GM19438 (cell line): ENCODE data around the gene KCNMA1.
"Not testable (repeated sequence)": the region's sequence is repeated elsewhere in the genome, so short reads cannot be mapped to it uniquely, and the experiment has no call there.

ENCODE experiments used
- ATAC-seq: cut with Tn5 transposase; IDR thresholded peaks from one replicate; pipeline ENCODE4 v1.9.1; 2021; ENCODE audit warnings: low read depth; ENCODE audit not compliant: unreplicated experiment

KCNMA1 gene

DNA sequence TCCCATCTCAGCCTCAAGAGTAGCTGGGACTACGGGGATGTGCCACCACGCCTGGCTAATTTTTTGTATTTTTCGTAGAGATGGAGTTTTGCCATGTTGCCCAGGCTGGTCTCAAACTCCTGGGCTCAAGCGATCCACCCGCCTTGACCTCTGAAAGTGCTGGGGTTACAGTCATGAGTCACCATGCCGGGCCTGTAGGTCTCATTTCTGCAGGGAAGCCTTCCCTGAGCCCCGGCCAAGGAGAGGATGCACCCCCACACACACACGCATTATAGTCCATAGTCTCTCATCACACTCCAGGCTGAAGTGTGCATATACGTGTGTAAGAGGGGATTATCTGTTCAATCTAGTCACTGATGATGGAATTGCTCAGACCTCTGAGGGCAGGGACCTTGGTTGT lies 29.3 kb downstream of the KCNMA1 start:
- ATAC-seq = no peak

DNA sequence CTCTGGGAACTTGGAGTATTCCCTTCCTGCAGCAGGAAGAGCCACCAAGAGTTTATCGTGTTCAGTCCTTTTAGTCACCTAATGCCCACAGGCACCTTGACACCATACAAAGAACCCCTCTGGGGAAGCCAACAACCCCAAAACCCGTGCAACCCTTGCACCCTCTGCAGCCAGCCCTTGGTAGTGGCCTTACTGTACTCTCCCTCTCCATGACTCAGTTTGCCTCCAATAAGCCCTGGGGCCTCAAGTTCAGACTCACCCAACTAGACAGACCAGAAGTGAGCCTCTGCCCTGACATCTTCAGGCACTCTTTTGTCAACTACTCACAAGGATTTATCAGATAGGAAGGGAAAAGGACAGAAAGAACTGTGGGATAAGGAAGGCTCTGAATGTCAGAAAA lies 30.9 kb downstream of the KCNMA1 start:
- ATAC-seq = no peak

DNA sequence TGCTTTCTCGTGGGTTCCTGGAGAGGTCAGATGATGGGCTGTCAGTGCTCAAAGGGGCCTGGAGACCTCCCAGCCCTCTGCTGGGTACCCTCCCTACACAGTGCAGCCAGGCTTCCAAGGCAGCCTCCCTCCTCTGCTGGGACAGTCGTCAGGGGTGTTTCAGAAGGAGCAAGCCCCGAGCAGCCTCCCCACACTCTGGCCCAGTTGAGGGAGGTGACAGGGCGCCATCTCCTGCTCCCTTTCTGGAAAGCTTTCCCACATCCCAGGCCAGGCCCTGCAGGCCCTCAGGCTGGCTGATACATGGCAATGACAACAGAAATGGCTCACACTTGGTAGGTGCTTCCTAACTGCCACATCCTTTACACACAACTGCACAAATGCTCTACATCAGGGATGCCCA lies 32.1 kb downstream of the KCNMA1 start:
- no peak for ATAC-seq

DNA sequence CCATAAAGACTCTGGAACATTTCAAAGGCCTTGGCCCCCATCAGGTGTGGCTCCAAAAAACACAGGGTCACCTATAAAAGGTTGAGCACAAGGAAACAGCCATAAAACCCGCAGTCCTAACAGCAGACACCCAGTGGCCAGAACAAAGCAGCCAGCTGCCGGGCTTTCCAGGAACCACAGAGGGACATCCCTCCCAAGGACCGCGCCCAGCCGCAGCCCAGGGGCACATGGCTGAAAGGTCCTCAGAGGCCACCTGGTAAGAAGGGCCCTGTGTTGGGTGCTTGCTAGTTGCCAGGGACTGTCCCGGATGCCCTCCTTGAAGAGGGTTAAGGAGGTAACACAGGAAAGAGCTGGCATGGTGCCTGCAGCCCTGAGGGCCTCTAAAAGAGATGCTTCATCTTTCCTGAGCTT lies 32.7 kb downstream of the KCNMA1 start:
- no peak for ATAC-seq

DNA sequence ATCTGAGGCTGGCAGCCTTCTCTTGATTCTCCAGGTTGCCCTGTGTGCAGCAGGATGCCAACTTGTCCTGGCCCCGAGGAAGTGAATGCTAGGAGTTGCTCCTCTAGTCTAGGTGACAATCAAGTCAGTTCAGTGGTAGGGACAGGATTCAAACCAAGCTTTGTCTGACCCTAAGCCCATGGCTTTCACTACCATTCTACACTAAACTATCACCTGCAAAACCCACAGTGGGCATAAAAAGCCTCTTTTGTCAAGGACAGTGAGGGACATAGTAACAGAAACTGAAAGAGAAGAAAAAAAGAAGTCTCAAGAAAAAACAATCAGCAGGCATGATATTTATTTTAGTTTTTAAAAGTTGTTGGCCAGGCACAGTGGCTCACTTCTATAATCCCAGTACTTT lies 33.5 kb downstream of the KCNMA1 start:
- ATAC-seq = no peak

DNA sequence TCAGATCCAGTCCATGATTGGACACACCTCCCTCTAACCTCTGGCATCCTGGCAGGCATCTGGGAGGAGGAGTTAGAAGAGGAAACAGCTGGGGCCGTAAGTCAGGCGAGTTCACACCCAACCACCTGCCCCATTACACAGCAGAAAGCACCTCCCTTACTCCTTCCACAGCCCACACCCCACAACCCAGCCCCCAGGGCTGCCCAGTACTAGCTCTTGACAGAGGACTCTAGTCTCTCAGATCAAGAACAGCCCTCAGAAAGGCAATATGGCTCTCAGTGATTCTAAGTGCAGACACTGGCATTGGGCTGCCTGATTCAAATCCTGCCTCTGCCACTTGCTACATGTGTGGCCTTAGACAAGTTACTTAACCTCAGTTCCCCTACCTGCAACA lies 34.1 kb downstream of the KCNMA1 start:
- no peak for ATAC-seq

DNA sequence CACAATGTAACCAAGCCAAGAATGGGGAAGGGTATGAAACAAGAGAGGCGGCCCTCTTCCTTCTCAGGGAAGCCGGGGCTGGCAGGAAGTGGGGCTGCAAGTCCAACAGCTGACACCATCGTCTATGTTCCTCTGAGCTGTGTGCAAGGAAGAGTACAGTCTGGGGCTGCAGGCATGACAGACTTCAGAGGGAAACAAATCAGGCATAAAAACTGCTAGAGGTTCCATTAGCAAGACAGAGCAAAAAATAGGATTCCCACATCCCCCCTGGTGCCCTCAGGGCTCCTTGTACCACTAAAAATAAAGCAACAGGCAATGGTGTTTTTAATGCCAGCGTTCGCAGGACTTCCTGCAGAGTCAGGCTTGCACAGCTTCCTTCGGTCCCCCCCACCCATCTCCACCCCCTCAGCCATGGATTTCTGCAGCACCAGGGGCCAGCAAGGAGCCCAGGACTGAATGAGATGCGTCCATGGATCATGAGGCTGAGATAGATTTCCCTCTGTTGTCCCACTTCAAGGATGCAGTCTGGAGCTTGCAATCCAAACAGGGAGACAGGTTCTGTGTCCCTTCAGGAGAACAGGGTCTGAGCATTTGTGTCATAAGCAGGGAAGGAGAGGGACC lies 34.6 kb downstream of the KCNMA1 start:
- no peak for ATAC-seq

DNA sequence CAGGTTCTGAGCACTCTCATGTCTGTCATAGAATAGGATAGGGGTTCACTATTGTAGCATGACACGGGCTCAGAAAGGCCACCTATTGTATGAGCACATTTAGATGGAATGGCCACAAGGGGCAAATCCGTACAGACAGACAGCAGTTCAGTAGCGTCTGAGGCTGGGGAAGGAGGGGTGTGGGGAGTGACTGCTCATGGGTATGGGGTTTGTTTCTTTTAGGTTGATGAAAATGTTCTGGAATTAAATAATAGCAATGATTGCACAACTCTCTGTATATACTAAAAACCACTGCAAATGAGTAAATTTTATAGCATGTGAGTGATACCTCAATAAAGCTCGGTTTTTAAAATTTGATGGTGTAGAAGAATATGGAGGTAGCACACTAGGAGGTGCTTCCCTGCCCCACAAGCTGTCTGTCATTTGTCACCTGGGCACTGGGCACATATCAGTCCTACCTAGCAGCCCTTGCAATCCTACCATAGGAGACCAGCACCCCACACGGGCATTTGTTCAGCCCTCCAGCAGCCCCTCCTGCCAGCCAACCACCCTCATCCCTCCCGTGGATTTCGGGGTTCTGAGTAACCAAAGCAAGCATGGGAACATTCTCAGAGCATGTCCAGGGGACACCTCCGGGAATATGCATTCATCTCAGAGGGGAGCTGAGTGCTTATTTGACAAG lies 35.2 kb downstream of the KCNMA1 start:
- no peak for ATAC-seq

DNA sequence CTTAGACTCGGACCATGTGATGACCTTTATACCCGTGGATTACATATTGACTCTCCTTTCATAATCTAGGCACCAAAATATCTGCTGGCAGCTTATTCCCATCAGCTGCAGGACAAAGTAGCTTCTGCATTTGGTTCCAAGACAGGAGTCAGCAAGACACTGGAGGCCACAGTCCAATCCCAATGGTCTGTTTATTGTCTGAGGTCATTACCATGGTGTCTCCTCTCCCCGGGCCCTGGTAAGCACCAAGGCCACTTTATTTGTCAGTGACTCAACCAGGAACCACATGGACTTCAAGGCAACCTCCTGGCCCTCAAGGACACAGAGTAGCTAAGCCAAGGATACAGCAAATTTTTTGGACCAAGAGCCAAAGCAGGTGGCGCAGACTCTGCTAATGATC lies 36.1 kb downstream of the KCNMA1 start:
- ATAC-seq = no peak

DNA sequence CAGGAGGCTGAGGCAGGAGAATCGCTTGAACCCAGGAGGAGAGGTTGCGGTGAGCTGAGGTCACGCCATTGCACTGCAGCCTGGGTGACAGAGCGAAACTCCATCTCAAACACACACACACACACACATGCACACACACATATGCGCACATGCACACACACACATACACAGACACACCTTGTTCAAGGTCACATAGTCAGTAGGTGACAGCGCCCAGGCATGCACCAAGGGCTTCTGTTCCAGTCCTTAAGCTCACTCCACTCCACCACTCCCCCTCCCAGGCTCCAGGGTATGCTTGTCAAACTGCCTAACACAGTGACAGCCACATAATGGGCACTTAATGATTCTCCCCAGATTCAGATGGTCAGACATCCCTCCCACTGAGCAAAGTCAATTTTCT lies 37.0 kb downstream of the KCNMA1 start:
- ATAC-seq = no peak

DNA sequence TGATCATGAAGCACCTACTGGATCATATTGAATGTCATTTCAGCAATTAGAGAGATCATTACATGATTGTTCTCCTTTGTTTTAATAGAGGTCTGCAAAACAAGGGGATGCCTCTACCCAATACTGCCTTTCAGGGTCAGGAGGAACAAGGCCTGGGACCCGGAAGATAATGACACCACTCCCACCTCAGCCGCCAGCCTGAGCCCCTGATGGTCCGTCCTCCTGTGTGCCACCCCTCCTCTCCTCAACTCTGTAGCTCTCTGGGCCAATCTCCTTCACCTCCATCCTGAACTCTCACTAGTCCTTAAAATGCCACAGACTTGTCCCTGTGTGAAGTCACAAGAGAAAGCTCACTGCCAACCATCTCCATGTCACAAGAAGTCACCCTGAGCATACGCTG lies 38.0 kb downstream of the KCNMA1 start:
- no peak for ATAC-seq

DNA sequence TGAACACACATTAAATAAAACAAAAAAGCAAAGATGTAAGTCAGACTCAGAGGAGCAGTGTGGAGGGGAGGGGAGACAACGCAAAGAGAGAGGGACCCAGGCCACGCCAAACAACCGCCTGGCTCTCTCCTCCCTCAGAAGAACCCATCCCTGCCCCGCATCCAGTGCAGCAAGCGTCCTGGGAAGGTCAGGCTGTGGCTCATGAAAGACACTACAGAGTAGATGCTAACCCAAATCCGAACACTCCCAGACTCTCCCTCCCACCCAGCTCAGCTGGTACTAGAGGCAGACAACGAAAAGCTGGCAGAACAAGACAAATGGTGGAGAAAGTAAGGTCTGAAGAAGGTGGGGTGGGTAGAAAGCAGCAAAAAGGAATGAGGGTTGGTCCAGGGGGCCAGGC lies 39.0 kb downstream of the KCNMA1 start:
- ATAC-seq = no peak

DNA sequence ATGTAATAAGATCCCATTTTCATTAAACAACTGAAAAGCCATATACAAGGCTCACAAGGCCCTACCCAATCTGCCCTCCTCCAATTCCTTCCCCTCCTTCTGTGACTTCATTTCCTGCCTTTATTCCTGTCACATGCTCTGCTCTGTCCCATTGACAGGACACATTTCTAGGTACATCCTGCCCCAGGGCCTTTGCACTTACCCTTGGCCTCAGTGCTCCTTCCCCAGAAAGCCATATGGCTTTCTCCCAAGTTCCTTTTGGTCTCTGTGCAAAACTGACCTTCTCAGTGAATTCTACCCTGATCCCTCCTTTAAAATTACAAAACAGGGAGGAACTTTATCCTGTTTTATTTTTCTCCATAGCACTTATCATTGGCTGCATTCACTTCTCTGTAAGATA lies 40.0 kb downstream of the KCNMA1 start:
- no peak for ATAC-seq

DNA sequence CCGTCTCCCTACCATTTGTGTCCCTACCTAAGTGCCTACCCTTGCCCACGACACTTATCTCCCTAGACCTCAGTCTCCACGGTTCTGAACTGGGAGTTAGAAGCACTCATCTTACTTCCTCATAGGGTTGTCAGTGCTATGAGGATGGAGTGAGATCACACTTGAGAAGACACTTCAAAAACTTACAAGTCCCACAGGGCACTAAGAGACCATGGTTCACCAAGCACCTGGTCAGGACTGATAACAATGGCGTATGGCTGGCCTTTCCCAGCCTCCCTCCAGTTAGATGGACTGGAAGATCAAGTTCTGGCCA lies 43.2 kb downstream of the KCNMA1 start:
- no peak for ATAC-seq

DNA sequence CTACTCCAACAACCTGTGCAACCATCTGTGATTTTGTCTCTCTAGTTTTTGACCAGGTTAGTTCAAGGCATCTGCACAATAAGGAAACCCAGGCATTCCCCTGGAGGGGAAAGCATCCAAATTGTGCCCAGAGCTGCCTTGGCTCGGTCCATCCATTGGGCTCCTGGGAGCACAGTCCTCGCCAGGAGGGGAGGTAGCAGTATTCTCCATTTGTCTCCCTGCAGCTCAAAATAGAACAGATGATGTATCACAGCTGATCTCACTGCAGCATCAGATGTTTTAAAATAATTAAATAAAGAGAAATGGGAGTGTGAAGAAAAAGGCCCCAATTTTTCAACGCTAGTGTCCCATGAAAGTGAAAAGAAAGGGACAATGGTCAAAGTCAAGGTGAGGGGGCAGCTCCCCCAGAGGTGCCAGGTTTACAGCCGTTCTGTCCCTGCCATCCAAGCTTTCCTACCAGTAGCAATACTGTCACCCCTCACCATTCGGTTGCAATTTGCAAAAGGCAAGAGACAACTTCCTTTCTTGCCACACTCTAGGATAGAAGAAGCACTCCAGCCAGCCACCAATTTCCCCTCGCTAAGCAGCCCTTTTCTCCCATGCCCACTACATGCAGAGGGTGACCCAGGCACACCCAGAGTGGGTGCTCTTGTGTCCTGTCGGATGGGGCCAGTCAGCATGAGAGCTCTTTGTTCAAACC lies 43.7 kb downstream of the KCNMA1 start:
- no peak for ATAC-seq

DNA sequence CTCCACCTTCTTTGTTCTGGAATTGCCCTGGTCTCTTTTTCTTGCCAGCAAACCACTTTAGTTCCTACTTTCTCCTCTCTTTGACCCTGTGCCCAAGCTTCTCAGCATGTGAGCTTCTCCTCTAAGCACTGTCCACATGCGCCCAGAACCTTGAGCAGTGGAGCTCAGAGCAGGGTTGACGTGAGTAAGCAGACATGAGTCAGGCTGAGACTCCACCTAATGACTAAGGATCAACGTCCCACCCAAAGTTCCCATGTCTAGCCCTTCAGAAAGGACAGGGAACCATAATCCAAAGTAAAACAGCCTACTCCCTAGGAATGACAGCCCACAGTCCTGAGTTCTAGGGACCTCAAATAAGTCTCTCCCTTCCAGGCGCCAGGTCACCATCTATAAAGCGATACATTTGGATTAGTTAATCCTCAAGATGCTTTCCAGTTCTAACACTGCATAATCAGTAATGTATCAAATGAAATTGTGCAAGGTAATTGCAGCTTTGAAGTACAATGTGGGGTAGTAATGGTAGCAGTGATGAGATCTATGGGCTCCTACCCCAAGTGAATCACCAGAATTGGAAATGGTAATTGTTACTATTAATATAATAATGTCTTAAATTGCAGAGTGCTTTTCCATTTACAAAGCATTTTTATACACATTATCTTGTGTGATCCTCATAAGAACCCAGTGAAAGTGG lies 44.5 kb downstream of the KCNMA1 start:
- no peak for ATAC-seq

DNA sequence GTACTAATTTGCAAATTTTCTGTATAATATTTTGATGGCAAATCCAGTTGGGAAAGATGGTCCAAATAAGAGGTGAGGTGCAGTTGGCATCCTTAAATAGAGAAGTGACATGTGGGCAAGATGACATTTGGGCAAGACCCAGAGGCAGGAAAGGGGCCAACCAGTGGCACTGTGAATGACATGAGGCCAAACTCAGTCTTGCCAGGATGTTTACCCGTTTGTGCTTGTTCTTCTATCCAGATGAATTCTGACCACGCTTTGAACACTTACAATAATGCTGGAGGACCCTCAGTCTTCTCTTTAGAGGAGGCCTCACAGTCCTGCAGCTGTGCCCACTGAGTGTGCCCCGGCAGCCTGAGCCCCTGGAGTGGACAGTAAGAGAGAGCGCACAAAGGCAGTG lies 45.1 kb downstream of the KCNMA1 start:
- ATAC-seq = no peak

DNA sequence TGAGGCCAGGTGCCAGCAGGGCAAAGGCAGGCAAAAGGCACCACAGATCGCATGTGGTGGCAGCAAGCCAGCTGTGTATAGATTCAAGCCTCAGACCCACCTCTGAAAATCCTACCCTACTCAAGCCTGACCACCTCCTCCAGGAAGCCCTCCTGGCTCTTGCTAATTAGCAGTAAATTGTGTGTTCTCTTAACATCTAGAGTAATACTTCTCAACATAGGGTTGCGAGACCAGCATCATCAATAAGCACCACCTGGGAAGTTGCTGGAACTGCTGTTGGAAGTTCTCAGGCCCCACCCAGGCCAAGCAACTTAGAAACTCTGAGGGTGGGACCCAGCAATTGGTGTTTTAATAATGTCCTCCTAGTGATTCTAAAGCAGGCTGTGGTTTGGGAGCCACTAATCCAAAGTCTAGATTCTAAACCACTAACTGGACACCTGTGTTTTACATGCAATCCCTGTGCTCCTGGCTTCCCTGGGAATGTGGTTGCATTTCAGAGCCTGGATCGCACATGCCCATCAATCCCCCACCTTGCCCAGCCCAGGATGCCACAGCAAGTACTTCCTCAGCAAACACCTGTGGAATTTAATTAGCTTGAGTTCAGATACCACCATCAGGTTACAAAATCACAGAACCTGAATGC lies 46.2 kb downstream of the KCNMA1 start:
- no peak for ATAC-seq

DNA sequence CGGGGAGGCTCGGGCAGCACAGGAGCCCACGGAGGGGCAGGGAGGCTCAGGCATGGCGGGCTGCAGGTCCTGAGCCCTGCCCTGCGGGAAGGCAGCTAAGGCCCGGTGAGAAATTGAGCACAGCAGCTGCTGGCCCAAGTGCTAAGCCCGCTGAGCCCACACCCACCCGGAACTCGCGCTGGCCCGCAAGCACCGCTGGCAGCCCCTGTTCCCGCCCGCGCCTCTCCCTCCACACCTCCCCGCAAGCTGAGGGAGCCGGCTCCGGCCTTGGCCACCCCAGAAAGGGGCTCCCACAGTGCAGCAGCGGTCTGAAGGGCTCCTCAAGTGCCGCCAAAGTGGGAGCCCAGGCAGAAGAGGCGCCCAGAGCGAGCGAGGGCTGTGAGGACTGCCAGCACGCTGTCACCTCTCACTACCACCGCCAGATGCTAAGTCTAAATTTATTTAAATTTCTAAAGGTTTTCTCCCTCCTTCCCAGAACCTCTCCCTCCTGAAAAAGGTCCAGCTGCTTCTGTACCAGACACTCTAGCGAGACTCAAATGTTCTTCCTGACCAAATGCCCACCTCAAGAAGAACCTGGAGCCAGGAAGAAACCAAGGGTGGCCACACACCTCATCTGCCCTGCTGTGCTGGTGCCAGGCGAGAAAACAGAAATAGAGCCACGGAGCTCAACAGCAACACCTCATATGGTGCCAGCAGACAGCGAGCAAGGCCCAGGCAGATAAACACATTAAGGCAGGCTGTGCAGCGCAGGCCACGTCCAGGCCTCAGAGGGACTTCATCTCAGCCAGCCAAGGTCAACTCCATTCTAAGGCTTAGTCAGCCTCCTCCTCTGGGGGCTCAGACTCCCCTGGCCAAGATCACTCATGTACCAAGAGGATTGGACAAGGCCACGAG lies 47.0 kb downstream of the KCNMA1 start:
- ATAC-seq = no peak

DNA sequence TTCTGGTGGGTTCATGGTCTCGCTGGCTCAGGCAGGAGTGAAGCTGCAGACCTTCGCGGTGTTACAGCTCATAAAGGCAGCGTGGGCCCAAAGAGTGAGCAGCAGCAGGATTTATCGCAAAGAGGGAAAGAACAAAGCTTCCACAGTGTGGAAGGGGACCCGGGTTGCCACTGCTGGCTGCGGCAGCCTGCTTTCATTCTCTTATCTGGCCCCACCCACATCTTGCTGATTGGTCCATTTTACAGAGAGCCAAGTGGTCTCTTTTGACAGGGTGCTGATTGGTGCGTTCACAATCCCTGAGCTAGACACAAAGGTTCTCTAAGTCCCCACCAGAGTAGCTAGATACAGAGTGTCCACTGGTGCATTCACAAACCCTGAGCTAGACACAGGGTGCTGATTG lies 47.9 kb downstream of the KCNMA1 start:
- ATAC-seq = not testable (repeated sequence)
